Esophagus (tissue), 2 donors: ENCODE results near the gene ZNF613. TPM values are rescaled to one million over a fixed set of nuclear protein-coding genes. Genes with fewer than 3 reads are reported as not detected.
A peak's percentile ranks its signal among the peaks of the same experiment; 100 is the strongest.
"Not testable (repeated sequence)": the region's sequence is repeated elsewhere in the genome, so short reads cannot be mapped to it uniquely, and the experiment has no call there.

Experiments
- H3K27ac ChIP-seq, 2 donors: one replicate each; pipeline ENCODE4 v1.5.1; 2013; ENCODE audit warnings: low read depth in 2 of 2, mild to moderate bottlenecking in 2 of 2, inconsistent platforms in 1 of 2, low read length in 1 of 2, moderate library complexity in 1 of 2
- H3K27me3 ChIP-seq, 2 donors: one replicate each; pipeline ENCODE4 v1.6.1; 2013; ENCODE audit warnings: low read length in 2 of 2, control low read depth in 1 of 2, mild to moderate bottlenecking in 1 of 2; ENCODE audit not compliant: insufficient read depth in 2 of 2, control insufficient read depth in 1 of 2
- H3K36me3 ChIP-seq, 2 donors: one replicate each; pipeline ENCODE4 v1.6.1; 2013; ENCODE audit warnings: low read length in 1 of 2; ENCODE audit not compliant: control insufficient read depth in 2 of 2, insufficient read depth in 2 of 2
- H3K4me1 ChIP-seq, 2 donors: one replicate each; pipeline ENCODE4 v1.6.1; 2013; ENCODE audit warnings: low read length in 1 of 2; ENCODE audit not compliant: control insufficient read depth in 2 of 2, insufficient read depth in 2 of 2
- H3K4me3 ChIP-seq, 2 donors: one replicate each; pipeline ENCODE4 v1.5.1; 2013; ENCODE audit warnings: low read length in 2 of 2, mild to moderate bottlenecking in 2 of 2, low read depth in 1 of 2, moderate library complexity in 1 of 2
- H3K9me3 ChIP-seq, 2 donors: one replicate each; pipeline ENCODE4 v1.6.1; 2013; ENCODE audit warnings: mild to moderate bottlenecking in 2 of 2, low read depth in 1 of 2, low read length in 1 of 2, moderate library complexity in 1 of 2; ENCODE audit not compliant: control insufficient read depth in 2 of 2, insufficient read depth in 1 of 2
- WGBS, 2 donors: extraction: QIAGEN DNeasy Blood & Tissue Kit; methylation state at CpG; one replicate each; pipeline ENCODE4 v1.1.7; 2013; 5-methylcytosine and 5-hydroxymethylcytosine counted together
- polyA plus RNA-seq, 2 donors: library from polyadenylated mRNA; stranded (reverse); fragments of 200-250 nt; gene quantifications; one replicate each; pipeline ENCODE4 v1.2.3, GENCODE V29; 2013
- donor health status: healthy with polysubstance abuse.
- donor health status: Bipolar disorder and iron deficiency.

Gene ZNF613
- polyA plus RNA-seq, 2 donors = 1.7 to 4.0 TPM

DNA sequence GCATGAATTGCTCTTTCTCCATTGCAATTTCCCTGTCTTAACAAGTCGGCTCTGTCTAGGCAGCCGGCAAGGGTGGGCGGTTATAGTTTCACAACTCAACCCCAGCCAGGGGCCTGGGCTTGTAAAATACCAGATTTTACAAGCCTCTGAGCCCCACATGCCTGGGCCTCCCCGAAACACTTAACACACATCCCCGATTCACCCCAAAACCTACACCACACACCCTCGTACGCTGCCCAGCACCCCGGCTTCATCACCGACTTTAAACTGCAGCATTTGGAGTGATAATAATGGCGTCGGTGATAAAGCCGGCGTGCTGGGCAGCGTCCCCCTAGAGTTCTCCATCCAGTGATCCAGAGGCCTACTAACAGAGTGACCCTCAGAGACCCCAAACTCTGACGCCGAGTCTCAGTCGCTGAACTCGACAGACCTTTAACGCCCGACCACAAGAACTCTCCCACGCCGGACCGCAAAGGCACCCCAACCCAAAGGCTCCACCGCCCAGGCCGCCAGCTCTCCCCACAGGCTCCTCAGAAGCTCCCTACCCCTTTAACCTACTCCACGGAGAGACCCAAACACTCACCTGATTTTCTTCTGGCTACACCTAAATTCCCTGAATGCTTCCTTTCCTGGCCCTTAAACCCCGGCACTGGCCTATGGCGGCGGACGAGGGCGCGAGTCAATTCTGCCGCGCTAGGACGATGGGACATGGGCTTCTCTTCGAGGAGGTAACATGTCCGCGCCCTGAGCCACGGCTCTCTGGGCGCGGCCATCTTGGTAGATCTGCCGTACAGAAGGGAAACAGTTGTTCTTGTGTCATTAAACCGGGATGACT is 22.7 kb upstream of the ZNF613 start, which contains the start of gene ZNF649:
ZNF649 (minus strand) TSS at position 687 of the 835 bp plus-strand sequence. CDS start 4,910 bp downstream, outside the sequence.
- WGBS, 2 donors = 1% methylated on average over 43 of the region's 43 CpGs
- H3K36me3 ChIP-seq = peaks cover 9 to 14% of the 10 kb centered on the region in 2 donors
- H3K27ac ChIP-seq = peak within 1 kb of the TSS; percentile 84 to 95
- no peaks in the 10 kb centered on the region for H3K27me3 ChIP-seq
- H3K4me1 ChIP-seq = no peaks in the 10 kb centered on the region
- H3K9me3 ChIP-seq = peaks cover 8 to 12% of the 10 kb centered on the region in 2 donors
- H3K4me3 ChIP-seq = peak within 1 kb of the TSS; percentile 66 to 97

DNA sequence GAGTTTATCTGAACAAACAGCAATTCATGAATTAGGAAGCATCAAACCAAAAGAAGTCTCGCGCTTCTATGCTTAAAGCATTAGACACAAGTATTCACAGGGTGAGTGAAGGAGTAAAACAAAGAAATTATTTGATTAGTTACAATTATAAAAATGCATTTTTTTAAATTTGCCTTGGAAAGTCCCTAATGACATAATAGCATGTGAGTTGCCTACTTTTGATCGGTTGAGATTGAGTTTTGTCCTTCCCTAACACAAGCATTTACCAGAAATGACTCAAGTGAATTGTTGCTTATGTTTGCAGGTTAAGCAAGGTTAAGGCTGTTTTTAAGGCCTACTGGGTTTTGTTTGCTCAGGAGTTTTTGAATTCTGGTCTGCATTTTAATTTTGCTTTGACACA is 22.1 kb upstream of the ZNF613 start:
- 40 to 53% methylated on average over 3 of the region's 3 CpGs for WGBS, 2 donors
- H3K9me3 ChIP-seq = peaks cover 6 to 9% of the 10 kb centered on the region in 2 donors
- H3K27ac ChIP-seq = peak overlapping the region in 1 of 2 donors; percentile 95
- peaks cover 5 to 9% of the 10 kb centered on the region in 2 donors for H3K36me3 ChIP-seq
- H3K4me1 ChIP-seq = no peaks in the 10 kb centered on the region
- H3K27me3 ChIP-seq = no peaks in the 10 kb centered on the region
- H3K4me3 ChIP-seq = peak overlapping the region in 1 of 2 donors; percentile 97

DNA sequence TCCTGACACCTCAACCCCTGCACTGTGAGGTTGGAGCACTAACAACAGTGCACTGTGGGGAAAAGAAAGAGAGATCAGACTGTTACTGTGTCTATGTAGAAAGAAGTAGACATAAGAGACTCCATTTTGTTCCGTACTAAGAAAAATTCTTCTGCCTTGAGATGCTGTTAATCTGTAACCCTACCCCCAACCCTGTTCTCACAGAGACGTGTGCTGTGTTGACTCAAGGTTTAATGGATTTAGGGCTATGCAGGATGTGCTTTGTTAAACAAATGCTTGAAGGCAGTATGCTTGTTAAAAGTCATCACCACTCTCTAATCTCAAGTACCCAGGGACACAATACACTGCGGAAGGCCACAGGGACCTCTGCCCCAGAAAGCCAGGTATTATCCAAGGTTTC is 21.6 kb upstream of the ZNF613 start:
- H3K9me3 ChIP-seq, H3K27me3 ChIP-seq, H3K4me3 ChIP-seq, H3K36me3 ChIP-seq, H3K4me1 ChIP-seq, H3K27ac ChIP-seq: not testable (repeated sequence)
- WGBS, 2 donors = 68 to 69% methylated on average over 3 of the region's 3 CpGs

DNA sequence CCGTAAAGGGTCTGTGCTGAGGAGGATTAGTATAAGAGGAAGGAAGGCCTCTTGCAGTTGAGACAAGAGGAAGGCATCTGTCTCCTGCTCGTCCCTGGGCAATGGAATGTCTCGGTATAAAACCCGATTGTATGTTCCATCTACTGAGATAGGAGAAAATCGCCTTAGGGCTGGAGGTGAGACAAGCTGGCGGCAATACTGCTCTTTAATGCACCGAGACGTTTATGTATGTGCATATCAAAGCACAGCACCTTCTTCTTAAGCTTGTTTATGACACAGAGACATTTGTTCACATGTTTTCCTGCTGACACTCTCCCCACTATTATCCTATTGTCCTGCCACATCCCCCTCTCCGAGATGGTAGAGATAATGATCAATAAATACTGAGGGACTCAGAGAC is 21.2 kb upstream of the ZNF613 start:
- H3K27ac ChIP-seq, H3K4me3 ChIP-seq, H3K27me3 ChIP-seq, H3K4me1 ChIP-seq, H3K36me3 ChIP-seq, H3K9me3 ChIP-seq: not testable (repeated sequence)
- 46 to 51% methylated on average over 9 of the region's 9 CpGs for WGBS, 2 donors

DNA sequence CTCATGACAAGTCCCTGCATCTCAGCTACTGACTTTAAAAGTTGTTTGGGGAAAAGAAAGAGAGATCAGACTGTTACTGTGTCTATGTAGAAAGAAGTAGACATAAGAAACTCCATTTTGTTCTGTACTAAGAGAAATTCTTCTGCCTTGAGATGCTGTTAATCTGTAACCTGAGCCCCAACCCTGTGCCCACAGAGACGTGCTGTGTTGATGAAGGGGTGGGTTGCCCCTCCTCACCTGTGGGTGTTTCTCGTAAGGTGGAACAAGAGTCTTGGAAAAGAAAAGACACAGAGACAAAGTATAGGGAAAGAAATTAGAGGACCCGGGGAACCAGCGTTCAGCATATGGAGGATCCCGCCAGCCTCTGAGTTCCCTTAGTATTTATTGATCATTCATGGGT is 19.3 kb upstream of the ZNF613 start:
- H3K9me3 ChIP-seq, H3K27me3 ChIP-seq, H3K36me3 ChIP-seq, H3K4me1 ChIP-seq, H3K4me3 ChIP-seq, H3K27ac ChIP-seq: not testable (repeated sequence)
- WGBS, 2 donors = 31 to 33% methylated on average over 5 of the region's 5 CpGs

DNA sequence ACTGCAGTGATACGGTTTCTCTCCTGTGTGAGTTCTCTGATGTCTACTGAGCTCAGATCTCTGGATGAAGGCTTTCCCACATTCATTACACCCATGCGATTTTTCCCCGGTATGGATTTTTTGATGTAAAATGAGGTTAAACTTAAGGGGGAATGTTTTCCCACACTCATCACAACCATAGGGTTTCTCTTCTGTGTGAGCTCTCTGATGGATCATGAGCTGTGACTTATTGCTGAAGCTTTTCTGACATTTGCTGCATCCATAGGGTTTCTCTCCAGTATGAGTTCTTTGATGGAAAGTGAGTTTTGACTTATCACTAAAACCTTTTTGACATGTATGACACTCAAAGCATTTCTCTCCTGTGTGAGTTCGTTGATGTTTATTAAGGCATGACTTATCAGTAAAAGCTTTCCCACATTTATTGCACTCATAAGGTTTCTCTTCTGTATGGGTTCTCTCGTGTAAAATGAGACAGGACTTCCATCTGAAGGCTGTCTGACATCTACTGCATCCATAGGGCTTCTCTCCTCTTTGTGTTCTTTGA is 11.9 kb upstream of the ZNF613 start:
- WGBS, 2 donors = 64 to 75% methylated on average over 5 of the region's 5 CpGs
- no peak overlapping the region for H3K27ac ChIP-seq
- H3K4me1 ChIP-seq = no peaks in the 10 kb centered on the region
- no peaks in the 10 kb centered on the region for H3K36me3 ChIP-seq
- no peak overlapping the region for H3K4me3 ChIP-seq
- no peaks in the 10 kb centered on the region for H3K27me3 ChIP-seq
- H3K9me3 ChIP-seq = peaks cover 10 to 16% of the 10 kb centered on the region in 2 donors

DNA sequence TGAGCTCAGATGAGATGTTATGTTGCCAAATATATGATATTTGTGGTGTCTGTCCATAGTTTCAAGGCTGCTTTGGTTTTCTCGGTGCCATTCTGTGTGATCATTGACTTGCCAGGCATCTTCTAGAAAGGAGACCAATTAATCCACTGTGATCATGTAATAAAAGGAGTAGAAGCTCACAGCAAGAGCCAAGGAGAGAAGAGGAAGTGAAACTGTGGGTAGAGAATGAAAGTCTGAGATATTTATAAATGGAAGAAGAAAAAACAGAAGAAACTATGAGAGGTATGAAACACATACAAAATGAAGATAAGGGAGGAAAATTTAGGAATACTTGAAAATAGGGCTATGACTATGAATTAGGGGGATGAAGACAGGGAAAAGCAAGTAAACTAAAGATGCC is 11.1 kb upstream of the ZNF613 start:
- no peaks in the 10 kb centered on the region for H3K4me1 ChIP-seq
- no peaks in the 10 kb centered on the region for H3K36me3 ChIP-seq
- no peaks in the 10 kb centered on the region for H3K27me3 ChIP-seq
- H3K27ac ChIP-seq = no peak overlapping the region
- H3K9me3 ChIP-seq = peaks cover 10 to 18% of the 10 kb centered on the region in 2 donors
- WGBS, 2 donors = 87 to 93% methylated on average over 1 of the region's 1 CpG
- H3K4me3 ChIP-seq = no peak overlapping the region

DNA sequence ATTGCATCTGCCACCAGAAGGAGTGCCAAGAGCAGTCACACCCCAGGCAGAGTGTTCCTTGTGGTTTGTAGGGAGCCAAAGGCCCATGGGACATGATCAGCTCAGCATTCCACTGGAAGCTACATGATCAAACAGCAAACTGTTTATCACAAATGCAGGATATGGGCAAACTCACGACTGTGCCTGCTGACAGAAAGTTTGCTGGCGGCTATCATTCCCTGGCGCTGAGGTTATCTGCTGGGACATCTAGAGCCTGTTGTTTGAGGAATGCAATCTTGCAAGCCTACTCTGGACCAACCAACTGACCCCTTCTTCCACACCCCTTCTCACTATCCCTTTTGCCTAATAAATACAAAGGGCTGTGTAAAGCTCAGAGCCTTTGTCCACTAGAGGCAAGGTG is 7.7 kb upstream of the ZNF613 start:
- Histone ChIP-seq H3K4me3 (no peak overlapping the region), H3K27me3 (no peaks in the 10 kb centered on the region), H3K27ac (no peak overlapping the region), H3K4me1 (no peaks in the 10 kb centered on the region), H3K36me3 (no peaks in the 10 kb centered on the region), H3K9me3 (peaks cover 26 to 33% of the 10 kb centered on the region in 2 donors)
- 84% methylated on average over 3 of the region's 3 CpGs for WGBS, 2 donors

DNA sequence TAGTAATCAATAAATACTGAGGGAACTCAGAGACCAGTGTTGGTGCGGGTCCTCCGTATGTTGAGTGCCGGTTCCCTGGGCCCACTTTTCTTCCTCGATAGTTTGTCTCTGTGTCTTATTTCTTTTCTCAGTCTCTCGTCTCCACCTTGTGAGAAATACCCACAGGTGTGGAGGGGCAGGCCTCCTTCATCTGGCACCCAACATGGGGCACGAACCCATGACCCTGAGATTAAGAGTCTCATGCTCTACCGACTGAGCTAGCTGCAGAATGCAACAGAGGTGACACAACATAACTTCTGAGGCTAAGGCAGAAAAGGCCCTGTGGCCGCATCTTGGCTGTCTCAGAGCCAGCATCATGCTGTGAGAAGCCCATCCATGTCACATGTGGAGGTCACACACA is 5.3 kb upstream of the ZNF613 start:
- Histone ChIP-seq H3K4me1 (no peaks in the 10 kb centered on the region), H3K9me3 (peaks cover 18 to 30% of the 10 kb centered on the region in 2 donors), H3K27me3 (no peaks in the 10 kb centered on the region), H3K27ac (no peak overlapping the region), H3K4me3 (no peak overlapping the region), H3K36me3 (no peaks in the 10 kb centered on the region)
- WGBS, 2 donors = 92% methylated on average over 8 of the region's 8 CpGs

DNA sequence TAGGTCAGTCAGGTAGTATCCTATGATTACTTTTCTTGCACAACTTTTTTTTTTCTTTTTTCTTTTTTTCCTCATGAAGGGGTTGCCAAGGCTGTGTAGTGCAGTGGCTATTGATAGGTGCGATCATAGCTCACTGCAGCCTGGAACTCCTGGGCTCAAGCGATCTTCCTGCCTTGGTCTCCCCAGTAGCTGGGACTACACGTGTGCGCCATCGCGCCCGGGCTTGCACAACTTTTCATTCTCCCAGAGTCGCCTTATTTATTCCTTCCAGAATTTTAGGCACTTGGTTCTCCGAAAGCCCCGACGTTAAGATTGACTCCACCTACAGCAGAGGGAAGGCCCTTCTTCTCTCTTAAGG is 867 bp upstream of the ZNF613 start:
- no peaks in the 10 kb centered on the region for H3K36me3 ChIP-seq
- H3K4me3 ChIP-seq = peak overlapping the region; percentile 78 to 89
- H3K27me3 ChIP-seq = no peaks in the 10 kb centered on the region
- H3K27ac ChIP-seq = peak overlapping the region; percentile 85 to 95
- peaks cover 0 to 5% of the 10 kb centered on the region in 2 donors for H3K4me1 ChIP-seq
- 22 to 27% methylated on average over 11 of the region's 11 CpGs for WGBS, 2 donors
- peaks cover 16 to 18% of the 10 kb centered on the region in 2 donors for H3K9me3 ChIP-seq
